HG02798 (cell line): ENCODE measurements around the gene KIAA1217.

Experiments
- ATAC-seq: cut with Tn5 transposase; IDR thresholded peaks from one replicate; pipeline ENCODE4 v1.9.1; 2021; ENCODE audit warnings: mild to moderate bottlenecking; ENCODE audit not compliant: unreplicated experiment, poor library complexity

The KIAA1217 gene

DNA sequence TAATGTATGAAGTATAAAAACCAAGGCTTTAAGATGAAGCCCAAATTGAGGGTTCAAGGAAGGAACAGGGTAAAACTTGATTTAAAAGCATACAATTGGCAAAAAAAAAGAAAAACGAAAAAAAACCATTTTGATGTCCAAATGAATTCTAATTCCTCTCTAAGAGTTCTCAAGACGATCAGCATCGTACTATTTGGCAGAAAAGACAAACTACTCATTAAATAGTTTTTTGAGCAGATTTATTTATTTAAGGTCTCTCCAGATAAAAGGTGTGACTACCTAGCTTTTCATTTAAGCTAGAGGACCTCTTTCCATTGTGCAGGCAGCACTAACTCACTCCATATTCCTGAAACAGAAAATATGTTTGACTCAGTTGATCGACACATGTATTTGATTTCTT is 245.0 kb downstream of the KIAA1217 start:
- ATAC-seq, result no peak

DNA sequence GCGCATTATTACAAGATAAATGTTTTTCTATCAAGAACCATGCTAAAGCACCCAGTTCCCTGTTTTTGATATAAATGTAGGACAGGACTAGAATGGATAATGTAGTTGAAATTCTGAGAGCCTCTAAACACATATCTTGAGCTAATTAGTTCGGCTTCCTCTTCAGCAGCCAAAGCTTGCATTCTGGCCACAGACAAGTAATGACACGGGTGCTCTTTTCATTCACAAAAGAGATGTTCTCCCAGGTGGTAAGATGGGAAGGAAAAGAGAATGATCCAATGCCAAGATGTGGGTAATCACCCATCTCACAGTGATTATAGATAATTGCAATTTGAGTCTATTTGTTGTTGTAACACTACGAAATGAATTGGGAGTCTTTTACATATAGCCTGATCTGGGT is 246.5 kb downstream of the KIAA1217 start:
- ATAC-seq, result no peak

DNA sequence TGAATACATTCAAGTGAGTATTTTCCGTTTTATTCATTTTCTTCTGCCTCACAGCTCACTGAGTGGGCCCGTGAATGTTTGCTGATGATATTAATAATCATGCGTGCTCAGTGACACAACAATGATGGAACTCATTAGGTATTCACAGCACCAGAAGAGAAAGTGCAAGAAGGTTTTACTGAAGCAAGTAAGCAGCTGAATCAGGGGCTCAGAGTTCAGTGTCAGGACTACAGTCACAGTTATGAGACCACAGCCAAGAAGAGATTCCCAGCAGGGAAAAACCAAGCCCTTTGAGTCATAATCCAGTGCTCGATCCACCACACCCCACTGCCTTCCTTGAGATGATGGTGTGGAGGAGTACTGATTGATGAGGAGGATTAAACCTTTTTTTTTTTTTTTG is 247.4 kb downstream of the KIAA1217 start:
- peak; percentile 45 for ATAC-seq

DNA sequence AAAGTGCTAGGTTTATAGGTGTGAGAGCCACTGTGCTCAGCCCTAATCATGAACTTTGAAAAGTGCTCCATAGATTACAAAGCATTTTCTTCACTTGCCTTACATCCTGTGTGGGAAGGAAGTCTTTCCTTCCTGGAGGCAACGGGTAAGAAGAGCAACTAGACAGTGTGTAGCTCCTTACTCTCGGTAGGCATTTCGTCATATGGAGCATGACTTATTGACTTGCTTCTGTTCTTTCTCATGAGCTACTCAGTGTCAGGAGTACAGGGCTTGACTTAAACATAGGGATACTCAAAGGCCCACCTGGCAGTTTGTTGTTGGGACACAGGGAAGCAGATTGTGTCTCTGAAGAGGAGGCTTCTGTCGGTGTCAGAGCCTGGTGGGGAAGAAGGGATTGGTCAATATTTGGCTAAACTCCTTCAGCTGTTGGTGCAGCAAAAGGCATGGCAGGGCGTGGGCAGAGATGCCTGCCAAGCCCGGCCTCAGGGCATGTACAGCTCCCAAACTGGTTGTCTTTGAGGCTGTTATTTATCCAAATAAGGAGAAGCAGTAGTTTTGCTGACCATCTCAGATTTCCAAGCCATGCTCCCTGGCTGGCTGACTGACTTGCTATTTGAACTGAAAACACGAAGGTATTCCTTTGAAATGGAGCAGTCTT is 248.9 kb downstream of the KIAA1217 start:
- no peak for ATAC-seq

DNA sequence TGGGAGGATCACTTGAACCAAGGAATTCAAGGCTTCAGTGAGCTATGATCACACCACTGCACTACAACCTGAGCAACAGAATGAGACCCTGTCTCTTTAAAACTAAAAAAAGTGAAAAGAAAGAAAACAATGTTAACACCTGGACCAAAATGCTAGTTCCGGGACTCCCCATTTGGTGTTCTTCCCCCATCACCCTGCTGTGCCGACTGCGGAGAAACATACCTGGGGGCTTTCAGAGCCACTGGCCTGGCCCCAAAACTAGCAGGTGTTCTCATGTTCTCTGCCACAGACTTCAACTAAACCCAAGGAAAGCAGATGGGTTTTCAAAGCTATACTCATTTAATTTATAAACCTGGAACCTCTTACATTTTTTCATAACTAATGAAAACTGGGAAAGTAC is 250.9 kb downstream of the KIAA1217 start:
- ATAC-seq, result no peak

DNA sequence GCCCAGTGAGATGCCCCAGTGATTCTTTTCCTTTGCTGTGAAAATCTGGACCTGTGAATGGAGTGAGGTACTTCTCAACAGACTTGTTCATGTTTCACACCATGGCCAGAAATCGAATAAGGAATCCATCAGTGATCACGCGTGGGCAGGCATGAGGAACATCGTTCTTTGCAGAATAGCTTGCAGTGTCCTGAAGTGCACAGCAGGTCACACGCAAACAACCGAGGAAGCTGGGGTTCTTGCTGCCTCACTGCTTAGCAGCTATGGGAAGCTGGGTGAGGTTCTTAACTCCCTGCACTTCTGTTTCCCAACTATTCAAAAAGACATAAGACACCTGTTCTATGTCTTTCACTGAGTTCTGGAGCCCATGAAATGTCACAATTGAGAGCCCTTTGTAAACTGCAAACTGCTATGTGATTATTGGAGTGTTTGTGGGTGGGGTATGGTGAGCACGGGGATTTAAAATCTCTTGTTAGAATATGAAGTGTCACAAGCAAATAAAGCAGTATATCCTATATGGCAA is 253.4 kb downstream of the KIAA1217 start:
- no peak for ATAC-seq

DNA sequence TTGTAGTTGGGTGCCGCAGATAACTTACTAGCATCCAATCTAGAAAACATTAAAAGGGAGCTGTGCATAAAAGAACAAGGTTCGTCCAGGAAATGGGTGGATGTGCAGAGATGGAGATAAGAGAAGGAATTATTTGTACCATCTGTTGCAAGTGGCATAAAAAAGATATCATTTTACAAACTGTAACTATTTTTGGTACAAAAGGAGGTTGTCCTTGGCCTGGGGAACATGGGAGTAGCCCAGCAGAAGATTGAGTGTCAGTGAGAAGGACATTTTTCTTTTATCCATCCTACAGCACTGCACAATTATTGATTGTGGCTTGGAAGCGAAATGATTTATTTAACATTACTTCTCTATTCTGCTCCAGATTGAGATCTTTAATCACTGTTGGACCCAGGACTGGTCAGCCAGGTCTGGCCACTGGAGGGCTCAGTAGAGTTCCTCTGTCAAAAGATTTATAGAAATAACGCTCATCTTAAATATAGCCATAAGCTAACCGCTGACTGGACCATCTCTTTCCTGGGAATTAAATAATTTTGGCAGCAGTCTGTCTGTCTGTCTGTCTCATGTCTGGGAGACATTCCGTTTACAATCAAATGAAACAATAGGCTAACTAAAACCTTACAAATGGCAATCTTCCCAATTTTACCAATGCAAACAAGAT is 254.1 kb downstream of the KIAA1217 start:
- ATAC-seq, result no peak

DNA sequence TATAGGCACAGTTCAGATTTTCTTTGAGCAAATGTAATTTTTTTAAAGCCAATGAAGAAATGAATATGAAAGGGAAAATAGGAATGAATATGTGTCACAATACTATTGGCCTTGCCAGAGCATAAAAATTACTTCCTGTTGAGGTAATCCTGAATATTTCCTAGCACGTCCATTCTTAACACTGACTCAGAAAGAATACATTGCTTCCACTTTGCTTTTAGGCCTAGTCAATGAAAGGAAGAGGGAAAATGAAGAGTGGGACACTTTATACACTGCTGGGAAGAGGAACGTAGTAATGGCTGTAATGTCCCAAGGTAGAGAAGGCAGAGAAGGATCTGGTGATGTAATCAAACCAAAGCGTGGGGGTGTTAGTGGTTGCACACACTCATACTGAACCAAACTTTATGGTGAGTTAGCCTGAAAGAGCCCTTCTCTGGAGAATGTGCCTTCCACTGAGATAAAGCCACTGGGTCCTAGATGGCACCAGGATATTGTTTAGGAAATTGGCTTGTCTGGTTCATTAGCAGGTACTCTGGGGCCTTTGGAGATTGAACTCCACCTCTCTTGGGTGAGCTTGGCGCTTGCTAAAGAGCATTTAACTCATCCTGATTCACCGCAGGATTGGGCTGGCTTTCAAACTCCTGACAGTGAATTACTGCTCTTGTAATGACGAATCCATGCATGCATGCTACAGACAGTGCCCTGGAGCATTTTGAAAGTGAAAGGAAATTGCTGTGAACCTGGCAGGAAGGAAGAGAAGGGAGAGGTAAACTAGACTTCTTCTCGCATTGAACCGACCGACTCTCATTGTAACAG is 254.9 kb downstream of the KIAA1217 start:
- peak; percentile 71 for ATAC-seq

DNA sequence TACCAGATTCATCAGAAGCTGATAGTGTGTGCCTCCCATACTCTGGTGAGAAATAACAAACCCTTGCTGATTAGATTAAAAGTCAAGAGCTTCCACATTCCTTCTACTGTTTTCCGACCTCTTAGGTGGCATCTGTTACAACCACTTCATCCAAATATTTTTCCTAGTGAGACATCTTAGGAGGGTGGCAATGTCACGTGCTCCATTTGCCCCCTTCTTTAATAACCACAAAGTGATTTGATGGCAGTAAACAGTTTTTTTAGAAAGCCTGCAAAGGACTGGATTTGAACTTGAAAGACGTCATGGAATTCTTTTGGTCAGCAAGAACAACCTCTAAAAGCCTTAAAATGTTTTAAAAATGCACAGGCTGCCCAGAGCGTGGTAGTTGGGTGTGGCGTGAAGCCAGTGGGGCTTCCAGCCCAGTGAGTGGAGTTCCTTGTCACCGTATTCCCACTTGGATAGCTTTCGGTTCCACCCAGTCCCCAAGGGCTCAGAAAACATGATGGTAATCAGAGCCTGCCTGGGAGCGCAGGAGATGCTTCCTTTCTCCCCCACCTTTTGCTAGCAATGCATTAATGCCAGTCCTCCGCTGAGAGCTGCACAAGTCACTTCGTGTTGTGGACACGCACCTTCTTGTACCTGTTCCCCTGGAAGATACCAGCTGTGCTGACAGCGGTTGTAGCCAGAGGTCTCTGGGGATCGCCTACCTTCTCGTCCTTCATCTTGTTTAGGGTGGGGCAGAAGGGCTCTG is 256.4 kb downstream of the KIAA1217 start:
- ATAC-seq, result no peak

DNA sequence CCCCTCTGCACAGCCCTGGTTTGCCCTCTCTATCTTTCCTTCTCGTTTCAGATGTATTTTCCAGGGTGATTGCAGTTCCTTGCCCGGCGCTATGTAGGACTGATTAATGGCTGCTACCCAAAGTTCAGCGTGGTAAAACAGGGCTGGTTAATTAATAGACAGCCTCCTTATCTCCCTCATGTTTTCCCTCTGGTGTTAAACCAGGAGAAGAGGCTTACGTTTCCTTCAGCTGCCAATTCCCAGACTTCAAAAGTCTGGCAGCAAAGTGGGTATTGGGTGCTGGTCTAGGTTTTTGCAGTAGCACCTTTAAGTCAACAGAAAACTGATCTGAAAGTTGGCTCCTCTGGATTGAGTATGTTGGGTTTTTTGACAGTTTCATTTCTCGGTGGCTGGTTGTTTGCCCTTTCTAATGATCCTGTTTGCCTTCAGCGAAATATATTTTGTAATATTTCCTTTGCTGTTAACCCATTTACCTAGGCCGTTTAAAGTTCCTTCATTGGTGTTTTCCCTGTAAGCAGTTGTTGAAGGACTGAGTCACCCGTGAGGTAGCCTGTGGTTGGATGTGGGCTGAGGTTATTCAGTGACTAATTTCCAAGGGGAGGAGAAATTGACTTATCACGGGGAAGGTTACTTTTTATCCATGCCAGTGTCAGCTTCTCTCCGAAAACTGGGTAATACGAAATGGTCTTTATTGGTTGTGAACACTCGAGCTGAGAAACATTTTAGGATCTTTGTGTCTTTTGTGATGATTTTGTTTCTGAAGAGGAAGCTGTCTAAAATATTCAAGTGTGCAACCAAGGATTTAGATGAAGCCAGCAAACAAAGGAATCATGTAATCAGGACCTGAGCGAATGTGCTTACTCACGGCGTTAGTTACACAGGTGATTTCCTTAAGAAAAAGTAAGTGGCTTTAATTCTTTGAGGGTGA is 257.2 kb downstream of the KIAA1217 start:
- ATAC-seq, result peak; percentile 64

DNA sequence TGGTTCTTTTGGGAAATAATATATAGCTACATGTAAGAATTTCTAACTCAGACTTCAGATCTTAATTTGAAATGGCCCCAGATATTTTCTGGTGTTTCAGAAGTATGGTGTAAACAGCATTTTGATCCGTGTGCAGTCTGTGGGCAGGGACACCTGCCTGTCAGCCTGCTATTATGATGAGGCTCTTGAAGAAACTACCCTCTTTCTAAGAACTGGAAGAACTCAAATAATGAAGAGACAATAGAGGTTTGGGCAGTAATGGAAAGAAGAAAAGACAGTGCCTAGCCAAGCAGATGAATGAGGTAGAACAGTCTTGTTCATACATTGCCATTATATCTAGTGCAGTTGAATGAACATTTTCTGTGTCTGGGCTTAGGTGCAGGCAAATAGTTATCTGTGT is 258.2 kb downstream of the KIAA1217 start:
- no peak for ATAC-seq

DNA sequence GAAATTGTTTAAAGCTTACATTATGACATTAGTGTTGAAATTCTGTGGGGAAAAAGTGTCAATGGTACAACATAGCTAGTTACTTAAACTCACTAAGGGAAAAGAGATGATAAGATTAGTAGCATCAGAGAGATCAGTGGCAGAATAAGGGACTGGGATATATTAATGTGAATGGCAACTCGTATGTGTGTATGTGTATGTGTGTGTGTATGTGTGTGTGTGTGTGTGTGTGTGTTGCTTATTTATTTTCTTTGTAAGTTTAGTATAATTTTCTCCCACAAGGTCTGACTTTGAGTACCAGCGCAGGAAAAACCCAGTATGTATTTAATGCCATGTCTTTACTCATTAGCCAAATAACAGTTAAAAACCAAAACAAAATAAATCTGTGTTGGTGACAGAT is 258.7 kb downstream of the KIAA1217 start:
- no peak for ATAC-seq

DNA sequence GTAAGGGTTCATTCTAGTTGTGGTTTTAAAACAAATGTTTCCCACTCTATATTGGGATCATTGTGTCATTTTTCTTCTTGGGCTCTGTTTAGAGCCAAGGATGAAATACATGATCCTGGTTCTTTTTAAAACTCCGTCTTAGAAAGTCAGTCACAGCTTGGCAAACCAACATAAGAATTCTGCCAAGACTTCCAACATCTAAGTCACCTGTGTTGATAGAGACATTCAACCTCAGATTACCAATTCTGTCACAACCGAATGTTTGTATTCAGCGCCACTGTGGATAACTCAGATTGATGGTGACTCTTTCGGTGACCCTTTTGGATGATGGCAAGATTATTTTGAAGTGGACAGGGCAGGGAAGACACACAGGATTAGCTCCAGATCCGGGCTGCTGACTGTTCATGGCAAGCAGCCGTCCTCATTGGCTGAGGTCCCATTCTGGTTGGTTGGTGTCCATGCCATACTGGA is 259.4 kb downstream of the KIAA1217 start:
- no peak for ATAC-seq

DNA sequence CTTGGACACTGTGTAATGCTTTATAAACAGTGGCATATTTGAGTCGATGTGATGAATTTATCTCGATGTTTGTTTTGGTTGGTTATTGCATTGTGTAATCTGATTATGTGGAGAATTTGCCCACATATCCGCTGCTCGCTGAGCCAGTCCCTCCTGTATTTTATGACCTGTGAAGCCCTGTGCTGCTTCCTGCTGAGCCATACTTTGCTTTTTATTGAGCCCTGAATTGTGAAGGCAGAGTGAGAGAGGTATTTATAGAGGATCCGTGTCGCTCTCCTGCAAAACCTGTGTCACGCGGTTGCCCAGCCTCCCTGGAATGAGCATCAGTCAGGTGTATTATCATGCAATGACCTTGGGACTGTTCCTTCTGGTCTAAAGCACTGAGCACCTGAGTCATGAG is 261.1 kb downstream of the KIAA1217 start:
- ATAC-seq, result no peak

DNA sequence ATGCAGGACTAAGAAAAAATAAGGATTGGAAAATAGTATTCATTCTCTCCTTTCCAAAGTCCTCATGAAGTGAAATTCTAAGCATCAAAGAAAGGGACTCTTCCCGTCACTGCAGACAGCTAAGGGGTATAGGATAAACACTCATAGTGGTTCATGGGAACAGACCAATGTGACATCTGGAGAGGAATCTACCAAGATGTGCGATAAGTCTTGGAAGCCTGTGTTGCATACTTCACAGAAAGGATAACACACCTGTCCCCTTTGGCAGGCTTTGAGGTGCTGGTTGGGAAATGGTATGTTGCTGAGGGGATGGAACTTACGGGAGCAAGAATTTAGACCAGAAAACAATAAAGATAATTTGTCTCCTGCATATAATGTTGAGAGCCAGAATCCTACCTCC is 266.7 kb downstream of the KIAA1217 start:
- ATAC-seq, result no peak

DNA sequence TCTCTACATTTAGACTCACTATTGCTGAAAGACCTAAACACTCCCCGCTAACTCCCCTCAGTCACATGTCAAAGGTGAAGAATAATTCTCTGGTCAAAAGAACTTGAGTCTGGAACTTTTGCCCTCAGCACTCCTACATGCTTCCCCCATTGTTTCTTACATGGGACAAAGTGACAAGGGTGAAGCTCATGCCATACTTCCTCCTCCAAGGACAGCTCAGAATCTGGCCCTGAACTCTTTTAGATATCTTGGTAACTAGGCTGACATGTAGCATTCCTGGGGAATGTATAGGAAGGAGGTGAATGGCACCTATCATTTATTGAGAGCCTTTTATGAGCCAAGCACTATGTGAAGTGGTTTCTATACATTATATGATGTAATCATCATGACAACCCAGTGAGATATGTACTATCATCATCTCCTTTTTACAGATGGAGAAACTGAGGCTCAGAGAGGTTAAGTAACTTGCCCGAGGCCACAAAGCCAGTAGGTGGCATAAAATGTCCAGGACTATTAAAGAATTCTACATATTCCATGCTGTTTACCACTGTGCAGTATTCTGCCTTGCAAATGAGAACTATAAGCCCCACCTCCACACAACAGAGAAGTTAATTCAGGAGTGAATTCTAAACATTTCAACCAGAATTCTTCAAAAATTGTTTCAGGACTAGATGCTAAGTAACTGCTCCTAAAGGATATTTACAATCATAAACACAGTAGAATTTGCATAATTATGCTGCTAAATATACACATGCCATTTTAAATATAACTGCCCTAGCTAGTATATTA is 268.2 kb downstream of the KIAA1217 start:
- no peak for ATAC-seq

DNA sequence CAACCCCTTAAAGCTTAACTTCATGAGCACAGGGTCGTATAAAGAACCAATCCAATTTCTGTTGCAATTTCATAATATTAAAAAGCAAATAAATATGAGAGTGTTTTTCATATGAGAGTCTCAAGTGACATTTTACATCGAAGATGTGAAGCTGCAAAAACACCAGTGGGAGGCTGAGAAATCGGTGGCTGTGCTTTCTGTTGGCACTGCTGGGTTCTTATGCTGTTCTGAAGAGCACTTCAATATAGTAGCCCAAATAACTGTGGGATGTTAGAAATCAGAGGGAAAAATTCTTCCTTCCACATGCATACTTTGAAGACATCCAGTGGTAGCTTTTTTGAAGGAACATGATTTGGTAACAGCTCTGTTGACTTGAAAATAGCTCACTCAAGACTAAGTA is 269.0 kb downstream of the KIAA1217 start:
- ATAC-seq, result no peak

DNA sequence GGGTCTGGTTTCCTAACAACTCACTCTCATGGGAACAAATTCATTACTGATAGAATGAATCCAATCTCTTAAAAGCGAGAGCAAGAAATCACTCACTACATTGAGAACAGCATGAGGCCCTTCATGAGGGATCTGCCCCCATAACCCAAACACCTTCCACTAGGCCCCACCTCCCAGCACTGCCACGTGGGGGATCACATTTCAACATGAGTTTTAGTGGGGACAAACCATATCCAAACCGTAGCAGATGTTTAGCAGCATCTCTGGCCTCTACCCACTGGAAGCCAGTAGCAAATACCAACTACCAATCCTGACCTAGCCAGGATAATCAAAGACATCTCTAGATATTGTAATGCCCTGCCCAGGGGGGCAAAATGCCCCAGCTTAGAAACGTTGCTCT is 270.9 kb downstream of the KIAA1217 start:
- no peak for ATAC-seq

DNA sequence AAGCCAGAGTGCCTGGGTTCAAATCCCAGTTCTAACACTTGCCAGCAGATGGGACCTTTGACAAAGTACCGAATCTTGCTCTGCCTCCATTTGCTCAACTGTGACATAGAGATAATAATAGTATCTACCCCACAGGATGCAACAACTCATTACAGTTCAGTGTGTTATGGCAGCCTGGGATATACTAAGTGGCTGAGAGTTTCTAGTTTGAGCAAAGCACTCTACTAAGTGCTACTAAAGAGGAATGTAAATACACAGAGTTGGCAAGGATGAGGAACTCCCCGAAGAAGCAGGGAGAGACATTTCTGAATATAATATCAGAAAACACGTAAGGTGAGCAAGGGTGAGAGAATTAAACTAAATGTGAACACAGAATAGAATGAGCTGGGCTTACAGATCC is 271.5 kb downstream of the KIAA1217 start:
- no peak for ATAC-seq
